ENCODE measurements around the gene CHKA. TPM values are rescaled to one million over a fixed set of nuclear protein-coding genes. Genes with fewer than 3 reads are reported as not detected.
A peak's percentile ranks its signal among the peaks of the same experiment; 100 is the strongest.

The CHKA gene
- total and polyA plus RNA-seq, 9 of the 15 experiments (the other 6 are each of a cell fraction or from before 2014, with no cell fraction given) = 3.6 to 37.0 (median 30.2) TPM

DNA sequence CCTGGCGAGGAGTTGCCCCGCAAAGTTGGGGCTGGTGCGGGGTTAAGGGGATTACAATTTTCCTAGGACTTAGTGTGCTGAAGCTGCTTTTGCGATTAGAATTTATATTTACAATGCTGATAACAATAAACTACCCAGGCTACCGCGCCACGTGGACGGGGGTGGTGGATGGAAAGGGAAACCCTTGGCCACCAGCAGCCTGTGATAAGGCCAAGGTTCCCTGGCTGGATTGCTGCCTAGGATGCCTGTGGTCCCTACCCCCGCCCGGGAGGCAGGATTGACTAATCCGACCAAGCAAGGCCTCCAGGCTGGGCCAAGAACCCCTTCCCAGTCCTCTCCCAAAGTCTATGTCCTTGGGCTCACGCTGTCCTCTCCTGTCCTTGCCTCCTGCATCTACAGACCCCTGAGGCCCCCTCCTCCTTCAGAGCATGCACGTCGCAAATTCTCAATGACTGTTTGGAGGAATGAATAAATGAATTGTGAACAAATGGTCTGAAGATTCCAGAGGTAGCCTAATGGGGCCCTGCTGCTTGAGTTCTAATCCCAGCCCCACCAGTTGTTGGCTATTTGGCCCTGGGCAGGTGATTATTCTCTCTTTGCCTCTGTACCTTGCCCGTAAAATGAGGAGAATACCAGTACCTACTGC is 7.6 kb upstream of the CHKA start (continued):
- TF ChIP-seq ZNF699 (CRISPR knock-in tag; IDR thresholded peaks at IDR 0.05; ENCODE audit: insufficient replicate concordance) (no peak), SREBF1 (IDR thresholded peaks at IDR 0.05; ENCODE audit: borderline replicate concordance, low read depth, low read length) (no peak), E2F3 (CRISPR knock-in tag; IDR thresholded peaks at IDR 0.05) (no peak), FUS (optimal IDR thresholded peaks at IDR 0.05; ENCODE audit: low read depth, low read length) (no peak), SMARCA5 (IDR thresholded peaks at IDR 0.05) (no peak), JUND (IDR thresholded peaks at IDR 0.05; ENCODE audit: borderline replicate concordance, low read depth, low read length) (peak; percentile 16; the same call in 1 of the 2 replicates), JUND (tag; IDR thresholded peaks at IDR 0.05; ENCODE audit: borderline replicate concordance, low read depth, low read length) (no peak), RCOR1 (IDR thresholded peaks at IDR 0.05; ENCODE audit: borderline replicate concordance in 1 of 2, low read depth in 2 of 2, low read length in 2 of 2) (peak in 1 of 2 experiments; percentile 32; a peak in 1 of 4 replicates), TBP (optimal IDR thresholded peaks at IDR 0.05; ENCODE audit: low read depth, low read length) (peak; percentile 58), GABPA (tag; conservative IDR thresholded peaks at IDR 0.05; ENCODE audit: low read depth) (no peak), HNRNPUL1 (IDR thresholded peaks at IDR 0.05; ENCODE audit: low read length) (no peak), DMBX1 (CRISPR knock-in tag; IDR thresholded peaks at IDR 0.05; ENCODE audit: borderline replicate concordance) (no peak), WHSC1 (IDR thresholded peaks at IDR 0.05; ENCODE audit: low read length) (no peak), NFE2L1 (tag; IDR thresholded peaks at IDR 0.05; ENCODE audit: borderline replicate concordance, low read depth) (no peak), ZNF79 (CRISPR knock-in tag; IDR thresholded peaks at IDR 0.05; ENCODE audit: low read depth) (no peak), ZFP91 (CRISPR knock-in tag; IDR thresholded peaks at IDR 0.05) (no peak), ZFPM2 (CRISPR knock-in tag; IDR thresholded peaks at IDR 0.05) (no peak), PHB (CRISPR knock-in tag; IDR thresholded peaks at IDR 0.05) (no peak)
- TF ChIP-seq, protein P1, sequence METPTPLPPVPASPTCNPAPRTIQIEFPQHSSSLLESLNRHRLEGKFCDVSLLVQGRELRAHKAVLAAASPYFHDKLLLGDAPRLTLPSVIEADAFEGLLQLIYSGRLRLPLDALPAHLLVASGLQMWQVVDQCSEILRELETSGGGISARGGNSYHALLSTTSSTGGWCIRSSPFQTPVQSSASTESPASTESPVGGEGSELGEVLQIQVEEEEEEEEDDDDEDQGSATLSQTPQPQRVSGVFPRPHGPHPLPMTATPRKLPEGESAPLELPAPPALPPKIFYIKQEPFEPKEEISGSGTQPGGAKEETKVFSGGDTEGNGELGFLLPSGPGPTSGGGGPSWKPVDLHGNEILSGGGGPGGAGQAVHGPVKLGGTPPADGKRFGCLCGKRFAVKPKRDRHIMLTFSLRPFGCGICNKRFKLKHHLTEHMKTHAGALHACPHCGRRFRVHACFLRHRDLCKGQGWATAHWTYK (CRISPR knock-in tag; IDR thresholded peaks at IDR 0.05) = no peak
- TF ChIP-seq, protein P2, sequence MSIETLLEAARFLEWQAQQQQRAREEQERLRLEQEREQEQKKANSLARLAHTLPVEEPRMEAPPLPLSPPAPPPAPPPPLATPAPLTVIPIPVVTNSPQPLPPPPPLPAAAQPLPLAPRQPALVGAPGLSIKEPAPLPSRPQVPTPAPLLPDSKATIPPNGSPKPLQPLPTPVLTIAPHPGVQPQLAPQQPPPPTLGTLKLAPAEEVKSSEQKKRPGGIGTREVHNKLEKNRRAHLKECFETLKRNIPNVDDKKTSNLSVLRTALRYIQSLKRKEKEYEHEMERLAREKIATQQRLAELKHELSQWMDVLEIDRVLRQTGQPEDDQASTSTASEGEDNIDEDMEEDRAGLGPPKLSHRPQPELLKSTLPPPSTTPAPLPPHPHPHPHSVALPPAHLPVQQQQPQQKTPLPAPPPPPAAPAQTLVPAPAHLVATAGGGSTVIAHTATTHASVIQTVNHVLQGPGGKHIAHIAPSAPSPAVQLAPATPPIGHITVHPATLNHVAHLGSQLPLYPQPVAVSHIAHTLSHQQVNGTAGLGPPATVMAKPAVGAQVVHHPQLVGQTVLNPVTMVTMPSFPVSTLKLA (conservative IDR thresholded peaks at IDR 0.05) = peak; percentile 88 to 93
